H9 (cell line): ENCODE data around the gene UBP1. TPM values are rescaled to one million over a fixed set of nuclear protein-coding genes. Genes with fewer than 3 reads are reported as not detected.

Experiments used
- DNase-seq: peaks from one replicate; pipeline ENCODE4 v3.0.0-alpha.2; 2017
- H2AFZ ChIP-seq: one replicate; pipeline ENCODE4 v1.6.1; 2013; ENCODE audit warnings: mild to moderate bottlenecking, low read length, control low read depth, moderate library complexity
- H2AK5ac ChIP-seq: 2 replicates; pipeline ENCODE4 v1.6.1; 2013; ENCODE audit warnings: low read length, control low read depth, mixed read lengths; ENCODE audit not compliant: insufficient read length
- H2BK120ac ChIP-seq: one replicate; pipeline ENCODE4 v1.6.1; 2013; ENCODE audit warnings: low read depth, mild to moderate bottlenecking, low read length, control low read depth, inconsistent platforms; ENCODE audit not compliant: poor library complexity, severe bottlenecking
- H2BK12ac ChIP-seq: 2 replicates; pipeline ENCODE4 v1.6.1; 2013; ENCODE audit warnings: low read length, control low read depth, mixed read lengths, low read depth; ENCODE audit not compliant: insufficient read length
- H2BK15ac ChIP-seq: 2 replicates; pipeline ENCODE4 v1.6.1; 2013; ENCODE audit warnings: low read depth, low read length, control low read depth
- H2BK20ac ChIP-seq: one replicate; pipeline ENCODE4 v1.6.1; 2013; ENCODE audit warnings: low read depth, mild to moderate bottlenecking, low read length, control low read depth, inconsistent platforms; ENCODE audit not compliant: poor library complexity, severe bottlenecking
- H2BK5ac ChIP-seq: 2 replicates; pipeline ENCODE4 v1.6.1; 2013; ENCODE audit warnings: low read length, control low read depth, mixed read lengths; ENCODE audit not compliant: insufficient read length
- H3K14ac ChIP-seq: 2 replicates; pipeline ENCODE4 v1.6.1; 2013; ENCODE audit warnings: low read length, control low read depth; ENCODE audit not compliant: insufficient read depth
- H3K18ac ChIP-seq: 2 replicates; pipeline ENCODE4 v1.6.1; 2013; ENCODE audit warnings: low read depth, mild to moderate bottlenecking, mixed read lengths, low read length, control low read depth; ENCODE audit not compliant: insufficient read length
- H3K23ac ChIP-seq: 2 replicates; pipeline ENCODE4 v1.6.1; 2013; ENCODE audit warnings: low read length, control low read depth, mixed read lengths, low read depth; ENCODE audit not compliant: insufficient read length
- H3K23me2 ChIP-seq: 2 replicates; pipeline ENCODE4 v1.6.1; 2013; ENCODE audit warnings: low read depth, mild to moderate bottlenecking, mixed read lengths, low read length, control low read depth; ENCODE audit not compliant: insufficient read length, poor library complexity, severe bottlenecking
- H3K27ac ChIP-seq: 2 replicates; pipeline ENCODE4 v1.5.1; 2013; ENCODE audit warnings: low read length, control low read depth, mixed read lengths, low read depth; ENCODE audit not compliant: insufficient read length
- H3K27me3 ChIP-seq: 2 replicates; pipeline ENCODE4 v1.6.1; 2013; ENCODE audit warnings: low read length, control low read depth, inconsistent platforms; ENCODE audit not compliant: insufficient read depth
- H3K4ac ChIP-seq: 2 replicates; pipeline ENCODE4 v1.6.1; 2013; ENCODE audit warnings: low read depth, mild to moderate bottlenecking, control low read depth, inconsistent platforms, low read length, moderate library complexity
- H3K4me1 ChIP-seq: 2 replicates; pipeline ENCODE4 v1.6.1; 2013; ENCODE audit warnings: low read length, control low read depth, inconsistent platforms; ENCODE audit not compliant: insufficient read depth
- H3K4me2 ChIP-seq: 2 replicates; pipeline ENCODE4 v1.6.1; 2013; ENCODE audit warnings: low read length, control low read depth, mixed read lengths; ENCODE audit not compliant: insufficient read length, insufficient read depth
- H3K56ac ChIP-seq: 2 replicates; pipeline ENCODE4 v1.6.1; 2013; ENCODE audit warnings: low read depth, mild to moderate bottlenecking, mixed read lengths, low read length, control low read depth; ENCODE audit not compliant: insufficient read length
- H3K79me1 ChIP-seq: 2 replicates; pipeline ENCODE4 v1.6.1; 2013; ENCODE audit warnings: low read depth, mild to moderate bottlenecking, moderate library complexity, low read length, control low read depth, inconsistent platforms; ENCODE audit not compliant: insufficient read depth, poor library complexity, severe bottlenecking
- H3K79me2 ChIP-seq: 2 replicates; pipeline ENCODE4 v1.6.1; 2013; ENCODE audit warnings: low read length, control low read depth, inconsistent platforms; ENCODE audit not compliant: insufficient read depth
- H3K9ac ChIP-seq: 2 replicates; pipeline ENCODE4 v1.6.1; 2013; ENCODE audit warnings: low read length, control low read depth, mixed read lengths; ENCODE audit not compliant: insufficient read length; ENCODE audit errors: extremely low read depth
- H3K9me3 ChIP-seq: one replicate; pipeline ENCODE4 v1.6.1; 2013; ENCODE audit warnings: low read depth, low read length, inconsistent platforms; ENCODE audit not compliant: control insufficient read depth
- H3T11ph ChIP-seq: one replicate; pipeline ENCODE4 v1.6.1; 2013; ENCODE audit warnings: mild to moderate bottlenecking, low read length, control low read depth, inconsistent platforms
- H4K20me1 ChIP-seq: one replicate; pipeline ENCODE4 v1.6.1; 2013; ENCODE audit not compliant: control insufficient read depth, insufficient read length, insufficient read depth
- H4K5ac ChIP-seq: 2 replicates; pipeline ENCODE4 v1.6.1; 2013; ENCODE audit warnings: low read depth, mild to moderate bottlenecking, mixed read lengths, low read length, control low read depth; ENCODE audit not compliant: insufficient read length
- H4K8ac ChIP-seq: replicated peaks from 2 replicates; pipeline ENCODE4 v1.6.1; 2013; ENCODE audit warnings: low read length, control low read depth, mixed read lengths, low read depth; ENCODE audit not compliant: insufficient read length
- H4K91ac ChIP-seq: 2 replicates; pipeline ENCODE4 v1.6.1; 2013; ENCODE audit warnings: low read depth, mild to moderate bottlenecking, moderate library complexity, mixed read lengths, low read length, control low read depth; ENCODE audit not compliant: insufficient read length
- H3K27ac Mint-ChIP-seq, 3 experiments: 2 replicates in 2 of 3; 3 replicates in 1 of 3; pipeline ENCODE4 v1.8.0; 2020 to 2021; ENCODE audit warnings: mixed read lengths in 3 of 3, mild to moderate bottlenecking in 1 of 3, moderate library complexity in 1 of 3
- H3K27me3 Mint-ChIP-seq: 2 replicates; pipeline ENCODE4 v1.8.0; 2021; ENCODE audit warnings: low read depth, mild to moderate bottlenecking, moderate library complexity, mixed read lengths
- H3K36me3 Mint-ChIP-seq, 3 experiments: 2 replicates in 2 of 3; 3 replicates in 1 of 3; pipeline ENCODE4 v1.8.0; 2020 to 2021; ENCODE audit warnings: low read depth in 3 of 3, mixed read lengths in 3 of 3; ENCODE audit not compliant: insufficient read depth in 1 of 3
- H3K4me1 Mint-ChIP-seq, 2 experiments: 2 replicates each; pipeline ENCODE4 v1.8.0; 2020; ENCODE audit warnings: mixed read lengths in 2 of 2
- H3K4me3 Mint-ChIP-seq, 2 experiments: 2 replicates in 1 of 2; 3 replicates in 1 of 2; pipeline ENCODE4 v1.8.0; 2020 to 2021; ENCODE audit warnings: mild to moderate bottlenecking in 2 of 2, mixed read lengths in 2 of 2, moderate library complexity in 1 of 2
- H3K9me3 Mint-ChIP-seq, 2 experiments: 2 replicates in 1 of 2; 3 replicates in 1 of 2; pipeline ENCODE4 v1.8.0; 2020; ENCODE audit warnings: mild to moderate bottlenecking in 2 of 2, mixed read lengths in 2 of 2, moderate library complexity in 1 of 2
- CTCF ChIP-seq: fragments of 200-600 bp; sonication (generic); conservative IDR thresholded peaks from 3 replicates; pipeline ENCODE4 v1.8.0; 2021; ENCODE audit warnings: antibody characterized with exemption, mild to moderate bottlenecking
- WGBS: extraction: QIAGEN DNeasy Blood & Tissue Kit; methylation state at CpG from one replicate; pipeline ENCODE4 v1.1.7; 2013; ENCODE audit warnings: missing lambda C conversion rate, low lambda C conversion rate, mixed read lengths; ENCODE audit not compliant: insufficient read length; ENCODE audit errors: extremely low coverage; 5-methylcytosine and 5-hydroxymethylcytosine counted together
- total RNA-seq: library from RNA; stranded (reverse); gene quantifications from 2 replicates; pipeline ENCODE4 v1.2.1, GENCODE V29; 2021

UBP1 gene
- total RNA-seq, 1 experiment from 2014 or later: 103 TPM

- H3K36me3 Mint-ChIP-seq: peaks cover 27 to 81% (median 70%) of the 10 kb centered on the region in 3 experiments; a peak in 6 of 7 replicates
- H3K27ac Mint-ChIP-seq: no peak overlapping the region
- H3K9me3 Mint-ChIP-seq: no peaks in the 10 kb centered on the region
- Histone ChIP-seq H2AK5ac (no peak overlapping the region), H2BK5ac (no peak overlapping the region), H3K9me3 (no peaks in the 10 kb centered on the region), H3K18ac (no peak overlapping the region), H3K27ac (no peak overlapping the region), H4K91ac (no peak overlapping the region), H2BK15ac (no peak overlapping the region), H3K56ac (no peak overlapping the region), H3K79me1 (no peaks in the 10 kb centered on the region), H3K4me1 (peaks cover 2% of the 10 kb centered on the region; the same call in 1 of the 2 replicates), H3K23me2 (no peaks in the 10 kb centered on the region), H3T11ph (no peak overlapping the region), H3K79me2 (no peaks in the 10 kb centered on the region), H3K9ac (no peak overlapping the region), H2BK12ac (no peak overlapping the region), H3K4ac (no peak overlapping the region), H4K5ac (no peak overlapping the region), H4K8ac (no peak overlapping the region), H2BK20ac (no peak overlapping the region), H3K23ac (no peak overlapping the region), H3K14ac (no peak overlapping the region), H2AFZ (no peak overlapping the region), H3K27me3 (no peaks in the 10 kb centered on the region), H3K4me2 (no peak overlapping the region), H4K20me1 (no peaks in the 10 kb centered on the region), H2BK120ac (no peak overlapping the region)
- no peak for TF ChIP-seq CTCF
- H3K27me3 Mint-ChIP-seq: no peaks in the 10 kb centered on the region
- no CpG with 5 or more reads among the region's 4 CpGs for WGBS
- H3K4me1 Mint-ChIP-seq: peaks cover 10 to 11% of the 10 kb centered on the region in 2 experiments
- no peak overlapping the region for H3K4me3 Mint-ChIP-seq
- DNase-seq: no peak
Measured at GRCh38 chr3:33389908-33390307, 50.3 kb downstream of the UBP1 start.
